A549 (cell line): Measurements from ENCODE around the gene SMIM45.

Experiments
- ATAC-seq, 2 experiments: fragments of 200-7000 bp in 1 of 2; fragments of >200 bp in 1 of 2; cut with Nextera tagmentation in 1 of 2; cut with Tn5 transposase in 1 of 2; 3 replicates each; pipeline versions ENCODE4 v1.8.0 to v1.9.1; 2018 to 2020; ENCODE audit warnings: mild to moderate bottlenecking in 1 of 2, moderate library complexity in 1 of 2
- CTCF ChIA-PET: fragments of 300-600 bp; sonication (Branson Sonifier 250); formaldehyde crosslinking; extraction: SDS; loops from one replicate; lab custom pipeline; 2021; ENCODE audit warnings: antibody characterized with exemption, inconsistent platforms; lab: Yijun Ruan, JAX
- POLR2A ChIA-PET: fragments of 350-600 bp; formaldehyde crosslinking; extraction: SDS; loops from one replicate; lab custom pipeline; 2021; ENCODE audit warnings: antibody characterized with exemption, inconsistent platforms; lab: Yijun Ruan, JAX
- DNase-seq, 2 experiments: peaks; one replicate each; pipeline versions ENCODE4 v3.0.0 to v3.0.0-alpha.2; 2011 to 2016; ENCODE audit warnings: low read depth in 1 of 2, low spot score in 1 of 2
- FAIRE-seq: peaks from 2 replicates; lab custom pipeline; 2011; peaks lifted over from hg19 to GRCh38; lab: Jason Lieb, UNC
- H3K27ac ChIP-seq, 2 experiments: fragments of >200 bp; sonication (Bioruptor Twin); formaldehyde crosslinking; 3 replicates each; pipeline ENCODE4 v1.5.1; 2016 to 2017
- H3K4me1 ChIP-seq: fragments of >200 bp; sonication (Bioruptor Twin); formaldehyde crosslinking; 3 replicates; pipeline ENCODE4 v1.6.1; 2016
- H3K4me2 ChIP-seq: fragments of >200 bp; sonication (Bioruptor Twin); formaldehyde crosslinking; 3 replicates; pipeline ENCODE4 v1.6.1; 2016
- H3K4me3 ChIP-seq: fragments of >200 bp; sonication (Bioruptor Twin); formaldehyde crosslinking; 3 replicates; pipeline ENCODE4 v1.5.1; 2016
- H3K9me3 ChIP-seq: fragments of >200 bp; sonication (Bioruptor Twin); formaldehyde crosslinking; 3 replicates; pipeline ENCODE4 v1.6.1; 2016
- BHLHE40 ChIP-seq: IDR thresholded peaks from 2 replicates; pipeline ENCODE4 v1.6.1; 2012; ENCODE audit warnings: low read depth, low read length, inconsistent platforms
- CEBPB ChIP-seq, 2 experiments: fragments of >200 bp in 1 of 2; sonication (Bioruptor Twin) in 1 of 2; formaldehyde crosslinking in 1 of 2; IDR thresholded peaks; 2 replicates each; pipeline ENCODE4 v1.6.1; 2012 to 2016
- CHD4 ChIP-seq: fragments of 200-600 bp; sonication (generic); IDR thresholded peaks from 2 replicates; pipeline ENCODE4 v1.6.1; 2016; ENCODE audit warnings: antibody characterized with exemption, mild to moderate bottlenecking, borderline replicate concordance
- CTCF ChIP-seq: fragments of >200 bp; sonication (Bioruptor Twin); formaldehyde crosslinking; IDR thresholded peaks from 3 replicates; pipeline ENCODE4 v1.5.1; 2016
- E2F6 ChIP-seq: IDR thresholded peaks from 2 replicates; pipeline ENCODE4 v1.6.1; 2012; ENCODE audit warnings: low read depth, borderline replicate concordance
- EHF ChIP-seq: fragments of 250-450 bp; sonication (Bioruptor Pico); IDR thresholded peaks from 2 replicates; pipeline ENCODE4 v1.5.0; 2020; ENCODE audit warnings: mild to moderate bottlenecking
- FOSB ChIP-seq: fragments of 250-450 bp; sonication (Bioruptor Pico); IDR thresholded peaks from 2 replicates; pipeline ENCODE4 v1.5.0; 2020; ENCODE audit warnings: mild to moderate bottlenecking, moderate library complexity
- FOSL2 ChIP-seq, 2 experiments: fragments of 450-650 bp in 1 of 2; fragments of >200 bp in 1 of 2; sonication (Bioruptor Twin) in 1 of 2; formaldehyde crosslinking; IDR thresholded peaks; 2 replicates each; pipeline versions ENCODE4 v1.5.0 to v1.6.1; 2016 to 2020; ENCODE audit warnings: mild to moderate bottlenecking in 1 of 2, moderate library complexity in 1 of 2
- GATA3 ChIP-seq: IDR thresholded peaks from 2 replicates; pipeline ENCODE4 v1.6.1; 2012; ENCODE audit warnings: borderline replicate concordance
- HES2 ChIP-seq: fragments of >200 bp; sonication (Bioruptor Twin); formaldehyde crosslinking; IDR thresholded peaks from 2 replicates; pipeline ENCODE4 v1.6.1; 2016
- HEYL ChIP-seq: fragments of 250-450 bp; sonication (Bioruptor Pico); IDR thresholded peaks from 2 replicates; pipeline ENCODE4 v1.8.0; 2021; ENCODE audit warnings: mild to moderate bottlenecking, moderate library complexity
- HOXB5 ChIP-seq: fragments of 250-450 bp; sonication (Bioruptor Pico); IDR thresholded peaks from 2 replicates; pipeline ENCODE4 v1.5.0; 2020; ENCODE audit warnings: mild to moderate bottlenecking, moderate library complexity
- JUN ChIP-seq, 2 experiments: fragments of >200 bp; sonication (Bioruptor Twin); formaldehyde crosslinking; IDR thresholded peaks; 2 replicates in 1 of 2; 3 replicates in 1 of 2; pipeline ENCODE4 v1.6.1; 2016 to 2017
- JUNB ChIP-seq: fragments of >200 bp; sonication (Bioruptor Twin); formaldehyde crosslinking; IDR thresholded peaks from 2 replicates; pipeline ENCODE4 v1.6.1; 2016
- KDM5A ChIP-seq: fragments of 200-600 bp; sonication (generic); IDR thresholded peaks from 2 replicates; pipeline ENCODE4 v1.6.1; 2016; ENCODE audit warnings: antibody characterized with exemption, mild to moderate bottlenecking
- NFE2L2 ChIP-seq: fragments of 150-350 bp; conservative IDR thresholded peaks from 2 replicates; pipeline ENCODE4 v1.6.1; 2014; ENCODE audit warnings: low read length
- NR3C1 ChIP-seq: fragments of >200 bp; sonication (Bioruptor Twin); formaldehyde crosslinking; IDR thresholded peaks from 3 replicates; pipeline ENCODE4 v1.6.1; 2017
- POLR2A ChIP-seq: IDR thresholded peaks from 2 replicates; pipeline ENCODE4 v1.6.1; 2012; ENCODE audit warnings: mild to moderate bottlenecking, low read length
- RAD21 ChIP-seq, 2 experiments: fragments of >200 bp in 1 of 2; sonication (Bioruptor Twin) in 1 of 2; formaldehyde crosslinking in 1 of 2; IDR thresholded peaks in 1 of 2; conservative IDR thresholded peaks in 1 of 2; 2 replicates in 1 of 2; 3 replicates in 1 of 2; pipeline ENCODE4 v1.6.1; 2012 to 2018; ENCODE audit warnings: inconsistent platforms in 1 of 2
- RARB ChIP-seq: fragments of 250-450 bp; sonication (Bioruptor Pico); IDR thresholded peaks from 2 replicates; pipeline ENCODE4 v1.8.0; 2021; ENCODE audit warnings: mild to moderate bottlenecking, moderate library complexity
- RNF2 ChIP-seq: fragments of 200-600 bp; sonication (generic); IDR thresholded peaks from 2 replicates; pipeline ENCODE4 v1.6.1; 2016; ENCODE audit warnings: low read depth, mild to moderate bottlenecking, antibody characterized with exemption, moderate library complexity, borderline replicate concordance
- SMC3 ChIP-seq: fragments of >200 bp; sonication (Bioruptor Twin); formaldehyde crosslinking; IDR thresholded peaks from 3 replicates; pipeline ENCODE4 v1.6.1; 2018; ENCODE audit warnings: inconsistent platforms
- TP53 ChIP-seq: fragments of 250-450 bp; sonication (Bioruptor Pico); IDR thresholded peaks from 2 replicates; pipeline ENCODE4 v1.5.0; 2021; ENCODE audit warnings: mild to moderate bottlenecking, moderate library complexity
- ZFP36 ChIP-seq: fragments of 450-650 bp; IDR thresholded peaks from 2 replicates; pipeline ENCODE4 v1.6.1; 2014; ENCODE audit warnings: borderline replicate concordance; ENCODE audit not compliant: partially characterized antibody
- WGBS: methylation state at CpG from one replicate; pipeline ENCODE4 v1.1.6; 2017; ENCODE audit errors: missing lambda C conversion rate; 5-methylcytosine and 5-hydroxymethylcytosine counted together

The SMIM45 gene

GRCh38 chr22:41951898-41952474, at the start of gene SMIM45:
TSS of gene SMIM45 (plus strand) at chr22:41952150.
- CTCF ChIA-PET: interaction anchor here (1.0 to 2.1 kb wide), 2 partner anchors 11 to 255 kb away, joined by 3 to 10 read pairs; no protein-coding TSS in a partner anchor
- FAIRE-seq: no peak

GRCh38 chr22:41902932-41903421, 49.0 kb upstream of the SMIM45 start:
- Histone ChIP-seq H3K9me3 (no peaks in the 10 kb centered on the region), H3K4me1 (no peaks in the 10 kb centered on the region), H3K4me2 (no peak overlapping the region), H3K27ac (no peak overlapping the region), H3K4me3 (no peak overlapping the region)
- FAIRE-seq (no peak), DNase-seq (no peak), ATAC-seq (no peak)
- WGBS: 100% methylated on average over 3 of the region's 15 CpGs
- POLR2A ChIA-PET: no interaction called here
- no peak for TF ChIP-seq RAD21 (conservative IDR thresholded peaks at IDR 0.05 in 1 of 2, IDR thresholded peaks at IDR 0.05 in 1 of 2)
- TF ChIP-seq, all 56 proteins: peak for 0
- CTCF ChIA-PET: interaction anchor here (0.8 to 2.6 kb wide), 5 partner anchors 38 to 206 kb away, joined by 3 to 10 read pairs (median 4); no protein-coding TSS in a partner anchor

More at GRCh38 chr22:41951898-41952474, at the start of gene SMIM45:
- no peak; a peak in 2 of 6 replicates for ATAC-seq
- no peak for DNase-seq
- H3K9me3 ChIP-seq: no peaks in the 10 kb centered on the region
- no peak within 1 kb of the TSS for H3K27ac ChIP-seq
- no peak within 1 kb of the TSS for H3K4me2 ChIP-seq
- POLR2A ChIA-PET: no interaction called here
- TF ChIP-seq HEYL (CRISPR knock-in tag) (no peak), JUN (IDR thresholded peaks at IDR 0.05) (no peak), NR3C1 (no peak), ZFP36 (no peak), RARB (no peak), CEBPB (IDR thresholded peaks at IDR 0.05) (no peak), SMC3 (no peak), TP53 (no peak), HES2 (no peak), HOXB5 (CRISPR knock-in tag) (no peak), E2F6 (no peak), RNF2 (no peak), EHF (no peak), KDM5A (no peak), BHLHE40 (no peak), CTCF (no peak), GATA3 (no peak), POLR2A (no peak), FOSB (no peak)
- peaks cover 3% of the 10 kb centered on the region; the same call in 2 of the 3 replicates for H3K4me1 ChIP-seq
- H3K4me3 ChIP-seq: no peak within 1 kb of the TSS
- WGBS: 88% methylated on average over 12 of the region's 16 CpGs

- Histone ChIP-seq H3K4me1 (no peaks in the 10 kb centered on the region), H3K4me2 (no peak overlapping the region), H3K27ac (no peak overlapping the region), H3K4me3 (no peak overlapping the region), H3K9me3 (no peaks in the 10 kb centered on the region)
- WGBS: 94% methylated on average over 9 of the region's 24 CpGs
- CTCF ChIA-PET: interaction anchor here (1.2 to 2.6 kb wide), 2 partner anchors 36 to 208 kb away, joined by 3 to 10 read pairs; no protein-coding TSS in a partner anchor
- DNase-seq (no peak), FAIRE-seq (no peak), ATAC-seq (no peak)
- POLR2A ChIA-PET: no interaction called here
- TF ChIP-seq HES2 (no peak), FOSL2 (IDR thresholded peaks at IDR 0.05) (no peak), FOSL2 (CRISPR knock-in tag; IDR thresholded peaks at IDR 0.05) (no peak), CHD4 (no peak), JUN (IDR thresholded peaks at IDR 0.05) (no peak), JUNB (no peak), NFE2L2 (no peak)
Measured at GRCh38 chr22:41904450-41905410, 47.2 kb upstream of the SMIM45 start.
